Measurements from ENCODE around the gene CYP19A1. TPM values are rescaled to one million over a fixed set of nuclear protein-coding genes. Genes with fewer than 3 reads are reported as not detected.

The CYP19A1 gene
- total and polyA plus RNA-seq, 4 donors, result 0.03 to 124 (median 0.50) TPM; not detected in 1

DNA sequence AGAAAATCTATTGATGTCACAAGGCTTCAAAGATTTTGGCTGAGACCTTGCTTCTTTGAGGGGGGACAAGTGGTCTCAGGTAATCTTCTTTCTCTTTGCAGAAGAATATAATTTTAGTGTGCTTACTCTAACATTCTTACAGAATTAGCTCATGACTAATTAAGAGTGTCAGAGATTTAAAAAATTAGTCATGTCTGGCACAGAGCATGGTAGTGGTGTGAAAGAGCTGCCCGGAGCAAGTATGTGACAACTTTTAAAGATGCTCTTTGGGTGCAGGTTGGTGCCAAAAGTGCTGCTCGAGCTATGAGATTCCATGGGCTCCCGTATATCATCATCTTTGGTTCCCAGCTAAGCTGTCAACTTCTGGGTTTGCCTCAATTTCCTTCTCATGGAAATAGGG lies 31.1 kb downstream of the CYP19A1 start:
- TF ChIP-seq FOXA1 (IDR thresholded peaks at IDR 0.05) (no peak), NR2F2 (IDR thresholded peaks at IDR 0.05) (no peak), SP1 (IDR thresholded peaks at IDR 0.05) (no peak), YY1 (IDR thresholded peaks at IDR 0.05) (no peak), FOXA2 (IDR thresholded peaks at IDR 0.05) (no peak), JUND (IDR thresholded peaks at IDR 0.05) (no peak), RAD21 (IDR thresholded peaks at IDR 0.05) (no peak), GABPA (IDR thresholded peaks at IDR 0.05 in 1 of 2, conservative IDR thresholded peaks at IDR 0.05 in 1 of 2) (no peak), HNF4A (conservative IDR thresholded peaks at IDR 0.05) (no peak)
- TF ChIP-seq, protein P1, sequence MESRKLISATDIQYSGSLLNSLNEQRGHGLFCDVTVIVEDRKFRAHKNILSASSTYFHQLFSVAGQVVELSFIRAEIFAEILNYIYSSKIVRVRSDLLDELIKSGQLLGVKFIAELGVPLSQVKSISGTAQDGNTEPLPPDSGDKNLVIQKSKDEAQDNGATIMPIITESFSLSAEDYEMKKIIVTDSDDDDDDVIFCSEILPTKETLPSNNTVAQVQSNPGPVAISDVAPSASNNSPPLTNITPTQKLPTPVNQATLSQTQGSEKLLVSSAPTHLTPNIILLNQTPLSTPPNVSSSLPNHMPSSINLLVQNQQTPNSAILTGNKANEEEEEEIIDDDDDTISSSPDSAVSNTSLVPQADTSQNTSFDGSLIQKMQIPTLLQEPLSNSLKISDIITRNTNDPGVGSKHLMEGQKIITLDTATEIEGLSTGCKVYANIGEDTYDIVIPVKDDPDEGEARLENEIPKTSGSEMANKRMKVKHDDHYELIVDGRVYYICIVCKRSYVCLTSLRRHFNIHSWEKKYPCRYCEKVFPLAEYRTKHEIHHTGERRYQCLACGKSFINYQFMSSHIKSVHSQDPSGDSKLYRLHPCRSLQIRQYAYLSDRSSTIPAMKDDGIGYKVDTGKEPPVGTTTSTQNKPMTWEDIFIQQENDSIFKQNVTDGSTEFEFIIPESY (IDR thresholded peaks at IDR 0.05), result no peak
- TF ChIP-seq, protein P2, sequence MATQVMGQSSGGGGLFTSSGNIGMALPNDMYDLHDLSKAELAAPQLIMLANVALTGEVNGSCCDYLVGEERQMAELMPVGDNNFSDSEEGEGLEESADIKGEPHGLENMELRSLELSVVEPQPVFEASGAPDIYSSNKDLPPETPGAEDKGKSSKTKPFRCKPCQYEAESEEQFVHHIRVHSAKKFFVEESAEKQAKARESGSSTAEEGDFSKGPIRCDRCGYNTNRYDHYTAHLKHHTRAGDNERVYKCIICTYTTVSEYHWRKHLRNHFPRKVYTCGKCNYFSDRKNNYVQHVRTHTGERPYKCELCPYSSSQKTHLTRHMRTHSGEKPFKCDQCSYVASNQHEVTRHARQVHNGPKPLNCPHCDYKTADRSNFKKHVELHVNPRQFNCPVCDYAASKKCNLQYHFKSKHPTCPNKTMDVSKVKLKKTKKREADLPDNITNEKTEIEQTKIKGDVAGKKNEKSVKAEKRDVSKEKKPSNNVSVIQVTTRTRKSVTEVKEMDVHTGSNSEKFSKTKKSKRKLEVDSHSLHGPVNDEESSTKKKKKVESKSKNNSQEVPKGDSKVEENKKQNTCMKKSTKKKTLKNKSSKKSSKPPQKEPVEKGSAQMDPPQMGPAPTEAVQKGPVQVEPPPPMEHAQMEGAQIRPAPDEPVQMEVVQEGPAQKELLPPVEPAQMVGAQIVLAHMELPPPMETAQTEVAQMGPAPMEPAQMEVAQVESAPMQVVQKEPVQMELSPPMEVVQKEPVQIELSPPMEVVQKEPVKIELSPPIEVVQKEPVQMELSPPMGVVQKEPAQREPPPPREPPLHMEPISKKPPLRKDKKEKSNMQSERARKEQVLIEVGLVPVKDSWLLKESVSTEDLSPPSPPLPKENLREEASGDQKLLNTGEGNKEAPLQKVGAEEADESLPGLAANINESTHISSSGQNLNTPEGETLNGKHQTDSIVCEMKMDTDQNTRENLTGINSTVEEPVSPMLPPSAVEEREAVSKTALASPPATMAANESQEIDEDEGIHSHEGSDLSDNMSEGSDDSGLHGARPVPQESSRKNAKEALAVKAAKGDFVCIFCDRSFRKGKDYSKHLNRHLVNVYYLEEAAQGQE (IDR thresholded peaks at IDR 0.05), result no peak
- TF ChIP-seq, protein P3, sequence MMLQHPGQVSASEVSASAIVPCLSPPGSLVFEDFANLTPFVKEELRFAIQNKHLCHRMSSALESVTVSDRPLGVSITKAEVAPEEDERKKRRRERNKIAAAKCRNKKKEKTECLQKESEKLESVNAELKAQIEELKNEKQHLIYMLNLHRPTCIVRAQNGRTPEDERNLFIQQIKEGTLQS (IDR thresholded peaks at IDR 0.05), result no peak
- TF ChIP-seq, protein P4, sequence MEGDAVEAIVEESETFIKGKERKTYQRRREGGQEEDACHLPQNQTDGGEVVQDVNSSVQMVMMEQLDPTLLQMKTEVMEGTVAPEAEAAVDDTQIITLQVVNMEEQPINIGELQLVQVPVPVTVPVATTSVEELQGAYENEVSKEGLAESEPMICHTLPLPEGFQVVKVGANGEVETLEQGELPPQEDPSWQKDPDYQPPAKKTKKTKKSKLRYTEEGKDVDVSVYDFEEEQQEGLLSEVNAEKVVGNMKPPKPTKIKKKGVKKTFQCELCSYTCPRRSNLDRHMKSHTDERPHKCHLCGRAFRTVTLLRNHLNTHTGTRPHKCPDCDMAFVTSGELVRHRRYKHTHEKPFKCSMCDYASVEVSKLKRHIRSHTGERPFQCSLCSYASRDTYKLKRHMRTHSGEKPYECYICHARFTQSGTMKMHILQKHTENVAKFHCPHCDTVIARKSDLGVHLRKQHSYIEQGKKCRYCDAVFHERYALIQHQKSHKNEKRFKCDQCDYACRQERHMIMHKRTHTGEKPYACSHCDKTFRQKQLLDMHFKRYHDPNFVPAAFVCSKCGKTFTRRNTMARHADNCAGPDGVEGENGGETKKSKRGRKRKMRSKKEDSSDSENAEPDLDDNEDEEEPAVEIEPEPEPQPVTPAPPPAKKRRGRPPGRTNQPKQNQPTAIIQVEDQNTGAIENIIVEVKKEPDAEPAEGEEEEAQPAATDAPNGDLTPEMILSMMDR (IDR thresholded peaks at IDR 0.05; ENCODE audit: low read depth, low read length, missing input control), result no peak
- Histone ChIP-seq H3K9ac (ENCODE audit: low read depth in 1 of 2, low read length in 2 of 2) (no peak overlapping the region), H3K4me1 (ENCODE audit: control insufficient read depth in 4 of 4, insufficient read depth in 4 of 4, low read length in 3 of 4) (no peaks in the 10 kb centered on the region), H3K9me3 (ENCODE audit: control insufficient read depth in 4 of 4, low read length in 3 of 4) (no peaks in the 10 kb centered on the region), H3K27me3 (ENCODE audit: control insufficient read depth in 4 of 4, insufficient read depth in 4 of 4, low read length in 3 of 4) (no peaks in the 10 kb centered on the region), H3K27ac (ENCODE audit: low read depth in 1 of 2, low read length in 2 of 2) (no peak overlapping the region), H3K4me3 (ENCODE audit: low read depth in 1 of 3, low read length in 3 of 3) (no peak overlapping the region), H3K36me3 (ENCODE audit: control insufficient read depth in 4 of 4, insufficient read depth in 3 of 4, low read depth in 1 of 4, low read length in 3 of 4) (no peaks in the 10 kb centered on the region)
- 94% methylated on average over 3 of the region's 3 CpGs for WGBS
- DNase-seq (ENCODE audit: low spot score), result no peak

DNA sequence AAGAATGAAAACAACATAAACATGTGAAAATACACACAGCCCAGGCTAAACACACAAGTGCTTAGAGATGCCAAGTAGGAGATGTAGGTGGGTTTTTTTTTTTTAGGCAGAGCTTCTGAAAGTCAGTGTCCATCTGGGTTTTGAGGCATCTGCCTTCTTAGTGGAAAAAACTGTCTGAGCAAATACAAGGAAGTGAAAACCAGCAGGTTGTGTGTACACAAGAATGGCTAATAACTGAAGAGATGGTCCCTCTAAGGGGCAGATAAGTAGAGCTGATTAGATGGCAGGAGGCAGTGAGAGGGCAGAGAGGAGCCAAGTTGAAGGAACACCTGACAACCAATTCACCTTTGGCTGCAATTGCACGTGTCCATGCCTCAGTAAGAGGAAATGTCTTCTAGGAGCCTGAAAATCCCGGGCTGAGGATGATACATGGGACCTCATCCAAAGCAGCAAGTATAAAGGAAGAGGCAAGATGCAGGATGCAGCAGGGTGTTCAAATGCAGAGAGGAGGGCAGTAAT lies 34.9 kb downstream of the CYP19A1 start:
- WGBS, result 69% methylated on average over 2 of the region's 2 CpGs
- no peak overlapping the region for H3K9ac ChIP-seq (ENCODE audit: low read depth in 1 of 2, low read length in 2 of 2)
- no peak for DNase-seq (ENCODE audit: low spot score)
- no peak overlapping the region for H3K27ac ChIP-seq (ENCODE audit: low read depth in 1 of 2, low read length in 2 of 2)
- no peaks in the 10 kb centered on the region for H3K36me3 ChIP-seq (ENCODE audit: control insufficient read depth in 4 of 4, insufficient read depth in 3 of 4, low read depth in 1 of 4, low read length in 3 of 4)
- no peaks in the 10 kb centered on the region for H3K9me3 ChIP-seq (ENCODE audit: control insufficient read depth in 4 of 4, low read length in 3 of 4)
- no peaks in the 10 kb centered on the region for H3K27me3 ChIP-seq (ENCODE audit: control insufficient read depth in 4 of 4, insufficient read depth in 4 of 4, low read length in 3 of 4)
- no peak overlapping the region for H3K4me3 ChIP-seq (ENCODE audit: low read depth in 1 of 3, low read length in 3 of 3)
- H3K4me1 ChIP-seq (ENCODE audit: control insufficient read depth in 4 of 4, insufficient read depth in 4 of 4, low read length in 3 of 4), result no peaks in the 10 kb centered on the region
- TF ChIP-seq, protein P1 (IDR thresholded peaks at IDR 0.05), result no peak
- TF ChIP-seq EGR1 (IDR thresholded peaks at IDR 0.05; ENCODE audit: low read depth in 2 of 2) (no peak), NR2F2 (IDR thresholded peaks at IDR 0.05) (no peak), RAD21 (IDR thresholded peaks at IDR 0.05) (no peak), RXRA (IDR thresholded peaks at IDR 0.05) (no peak), TAF1 (conservative IDR thresholded peaks at IDR 0.05) (no peak), SP1 (IDR thresholded peaks at IDR 0.05) (no peak), GABPA (IDR thresholded peaks at IDR 0.05 in 1 of 2, conservative IDR thresholded peaks at IDR 0.05 in 1 of 2) (no peak), FOXA2 (IDR thresholded peaks at IDR 0.05) (no peak), FOXA1 (IDR thresholded peaks at IDR 0.05) (no peak), HNF4G (IDR thresholded peaks at IDR 0.05) (no peak), YY1 (IDR thresholded peaks at IDR 0.05) (no peak)
- TF ChIP-seq, protein P2 (IDR thresholded peaks at IDR 0.05), result no peak
